HG02571 (cell line): Measurements from ENCODE around the gene ENOX1.

ENCODE experiments used
- ATAC-seq: cut with Tn5 transposase; IDR thresholded peaks from one replicate; pipeline ENCODE4 v1.9.1; 2021; ENCODE audit warnings: mild to moderate bottlenecking, moderate library complexity; ENCODE audit not compliant: unreplicated experiment

The ENOX1 gene

GRCh38 chr13:43328907-43329306 lies 457.9 kb downstream of the ENOX1 start:
- no peak for ATAC-seq

- no peak for ATAC-seq
These were observed 460.7 kb downstream of the ENOX1 start for GRCh38 chr13:43326100-43326499.

GRCh38 chr13:43325636-43326035 lies 461.1 kb downstream of the ENOX1 start:
- ATAC-seq: no peak

GRCh38 chr13:43324129-43324528 lies 462.6 kb downstream of the ENOX1 start:
- ATAC-seq: no peak

- ATAC-seq: no peak
These were observed 466.9 kb downstream of the ENOX1 start for GRCh38 chr13:43319617-43320444.

GRCh38 chr13:43316946-43317353 lies 469.8 kb downstream of the ENOX1 start:
- no peak for ATAC-seq

- no peak for ATAC-seq
These were observed 470.5 kb downstream of the ENOX1 start for GRCh38 chr13:43316281-43316680.

GRCh38 chr13:43315522-43315921 lies 471.2 kb downstream of the ENOX1 start:
- ATAC-seq: no peak

- ATAC-seq: no peak
These were observed 477.5 kb downstream of the ENOX1 start for GRCh38 chr13:43309311-43309710.

GRCh38 chr13:43307921-43308433 lies 478.8 kb downstream of the ENOX1 start:
- ATAC-seq: no peak

- no peak for ATAC-seq
These were observed 479.4 kb downstream of the ENOX1 start for GRCh38 chr13:43307221-43307920.

- ATAC-seq: no peak
These were observed 480.4 kb downstream of the ENOX1 start for GRCh38 chr13:43306372-43306771.

GRCh38 chr13:43305416-43305815 lies 481.4 kb downstream of the ENOX1 start:
- ATAC-seq: no peak

- no peak for ATAC-seq
These were observed 481.8 kb downstream of the ENOX1 start for GRCh38 chr13:43304945-43305344.

- no peak for ATAC-seq
These were observed 482.3 kb downstream of the ENOX1 start for GRCh38 chr13:43304449-43304848.

GRCh38 chr13:43303033-43303729 lies 483.6 kb downstream of the ENOX1 start:
- ATAC-seq: no peak

GRCh38 chr13:43301346-43301969 lies 485.3 kb downstream of the ENOX1 start:
- no peak for ATAC-seq

- no peak for ATAC-seq
These were observed 485.9 kb downstream of the ENOX1 start for GRCh38 chr13:43300865-43301264.

GRCh38 chr13:43299374-43299773 lies 487.4 kb downstream of the ENOX1 start:
- ATAC-seq: no peak

- ATAC-seq: no peak
These were observed 488.0 kb downstream of the ENOX1 start for GRCh38 chr13:43298816-43299215.
